Stimulated activated CD4-positive, alpha-beta T cell treated with anti-CD3 and anti-CD28 coated beads, TNF-alpha, amount 100 ng/mL, for 1 hour (primary cell): ENCODE data around the gene ZSWIM1.

Source experiments
- DNase-seq, 3 donors: peaks; one replicate each; pipeline ENCODE4 v3.0.0-alpha.2; 2020; ENCODE audit warnings: low read depth in 3 of 3, low spot score in 1 of 3

Gene ZSWIM1

DNA sequence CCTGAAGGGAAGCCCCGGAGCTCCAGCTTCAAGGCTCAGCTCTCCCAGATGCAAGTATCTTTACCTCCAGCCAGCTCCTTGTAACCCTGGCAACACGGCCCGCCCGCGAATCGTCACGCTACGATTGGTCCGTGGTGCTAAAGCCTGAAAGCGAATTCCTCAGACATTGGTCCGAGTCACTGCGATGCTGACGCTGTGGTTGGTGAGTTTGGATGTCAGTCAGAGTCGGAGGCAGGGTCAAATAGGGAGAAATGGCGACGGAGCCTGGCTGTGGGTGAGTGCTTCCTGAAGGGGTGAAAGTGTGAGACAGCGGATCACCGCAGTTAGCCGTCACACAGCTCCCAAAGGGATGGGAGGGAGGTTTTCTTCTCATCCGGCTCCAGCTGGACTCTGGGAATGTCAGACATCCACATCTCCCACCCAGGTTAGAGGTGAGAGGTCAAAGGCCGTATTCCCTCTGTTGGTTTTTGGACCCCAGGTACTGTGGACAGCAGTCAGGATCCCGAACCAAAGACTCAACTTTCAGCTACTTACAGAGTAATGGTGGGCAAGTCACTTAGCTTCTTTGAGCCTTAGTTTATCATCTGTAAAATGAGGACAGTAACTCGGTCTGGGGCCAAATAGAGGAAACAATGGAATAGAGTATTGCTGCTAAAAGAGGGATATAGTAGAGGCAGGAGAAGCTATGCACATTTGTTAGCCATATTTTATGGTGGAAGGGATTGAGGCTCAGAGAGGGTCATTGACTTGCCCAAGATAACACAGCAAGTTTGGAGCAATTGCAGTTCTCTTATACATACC lies at the start of gene ZSWIM1:
TSS of gene ZSWIM1 (plus strand) at position 240 of the 801 bp plus-strand sequence. CDS start 1,366 bp downstream, outside the sequence.
- DNase-seq: peak; percentile 96 to 97 (median 96)

DNA sequence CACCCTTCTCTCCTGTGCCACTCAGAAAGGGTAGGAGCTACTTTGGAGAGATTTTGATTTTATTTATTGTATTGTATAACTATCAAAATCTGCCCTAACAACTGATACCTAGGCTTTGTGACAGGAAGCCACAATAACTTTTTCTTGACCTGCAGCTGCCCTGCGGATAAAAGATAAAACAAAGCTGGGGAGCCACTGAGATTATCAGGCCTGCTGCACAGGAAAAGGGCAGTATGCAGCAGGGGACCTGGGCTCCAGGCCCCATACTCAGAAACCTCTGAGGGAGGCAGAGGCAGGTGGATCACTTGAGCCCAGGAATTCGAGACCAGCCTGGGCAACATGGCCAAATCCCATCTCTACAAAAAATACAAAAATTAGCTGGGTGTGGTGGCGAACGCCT lies 48.4 kb upstream of the ZSWIM1 start:
- DNase-seq: no peak

DNA sequence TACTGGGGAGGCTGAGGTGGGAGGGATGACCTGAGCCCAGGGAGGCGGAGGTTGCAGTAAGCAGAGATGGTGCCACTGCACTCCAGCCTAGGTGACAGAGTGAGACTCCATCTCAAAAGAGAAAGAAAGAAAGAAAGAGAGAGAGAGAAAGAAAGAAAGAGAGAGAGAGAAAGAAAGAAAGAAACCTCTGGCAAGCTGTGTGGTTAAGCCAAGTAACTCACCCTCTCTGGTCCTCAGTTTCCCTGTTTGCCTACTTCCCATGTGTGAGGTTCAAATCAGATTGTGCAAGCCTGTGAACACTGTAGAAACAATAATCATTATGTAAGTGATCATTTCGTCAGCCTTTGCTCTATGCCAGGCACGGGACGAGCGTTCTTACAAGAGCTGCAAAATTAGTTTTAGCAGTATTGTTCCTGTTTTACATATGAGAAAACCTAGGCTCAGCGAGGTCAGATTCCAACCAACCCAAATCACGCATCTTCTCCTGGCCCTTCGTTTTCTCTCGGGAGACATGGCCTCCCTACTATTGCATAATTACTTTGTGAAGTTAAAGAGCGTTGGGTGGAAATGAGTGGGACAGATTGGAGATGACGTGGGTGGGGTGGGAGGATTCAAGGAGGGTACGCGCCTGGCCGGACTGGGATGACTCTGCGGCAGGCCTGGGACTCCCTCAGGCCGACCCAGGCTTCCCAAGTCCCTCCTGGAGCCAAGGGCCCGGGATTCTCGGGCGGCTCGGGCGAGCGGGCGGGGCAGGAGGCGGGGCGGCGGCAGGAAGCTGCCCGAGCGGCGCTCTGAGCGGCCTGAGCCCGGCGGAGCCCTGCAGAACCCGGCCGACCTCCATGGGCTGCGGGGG lies 47.8 kb upstream of the ZSWIM1 start, which contains the start of gene SNX21:
TSS of gene SNX21 (plus strand) at position 770 of the 853 bp plus-strand sequence. CDS start 121 bp downstream, outside the sequence.
- DNase-seq: no peak

DNA sequence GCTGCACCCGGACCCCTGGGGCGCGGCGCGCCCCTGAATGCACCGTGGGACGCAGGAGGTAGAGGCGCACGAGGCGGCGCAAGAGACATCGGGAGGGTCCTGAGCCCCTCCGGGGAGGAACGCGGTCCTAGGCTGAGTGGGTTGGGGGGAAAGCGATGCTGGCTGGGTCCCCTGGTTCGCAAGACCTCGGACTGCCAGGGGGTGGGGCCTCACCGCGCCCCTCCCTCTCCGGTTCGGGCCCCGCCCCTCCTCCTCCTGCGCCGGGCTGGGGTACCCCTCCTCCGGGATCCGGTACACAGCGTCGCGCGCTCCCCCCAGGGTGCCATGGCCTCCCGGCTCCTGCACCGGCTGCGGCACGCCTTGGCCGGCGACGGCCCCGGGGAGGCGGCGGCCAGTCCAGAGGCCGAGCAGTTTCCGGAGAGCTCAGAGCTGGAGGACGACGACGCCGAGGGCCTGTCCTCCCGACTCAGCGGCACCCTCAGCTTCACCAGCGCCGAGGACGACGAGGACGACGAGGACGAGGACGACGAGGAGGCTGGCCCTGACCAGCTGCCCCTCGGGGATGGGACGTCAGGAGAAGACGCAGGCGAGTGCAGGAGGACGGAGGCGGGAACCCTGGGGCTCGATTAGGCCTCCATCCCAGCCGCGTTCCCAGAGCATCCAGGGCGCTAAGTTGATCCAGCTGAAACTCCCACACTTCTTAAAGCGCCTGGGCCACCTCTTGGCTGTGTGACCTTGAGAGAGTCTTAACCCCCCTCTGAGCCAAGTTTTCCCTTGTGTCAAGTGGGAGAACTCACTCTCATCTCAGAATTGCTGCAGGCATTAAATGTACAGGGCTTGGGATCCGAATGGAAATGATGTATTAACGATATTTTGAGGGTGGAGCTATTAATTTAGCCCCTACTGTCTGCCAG lies 46.9 kb upstream of the ZSWIM1 start:
- DNase-seq: peak in 1 of 3 donors; percentile 39

DNA sequence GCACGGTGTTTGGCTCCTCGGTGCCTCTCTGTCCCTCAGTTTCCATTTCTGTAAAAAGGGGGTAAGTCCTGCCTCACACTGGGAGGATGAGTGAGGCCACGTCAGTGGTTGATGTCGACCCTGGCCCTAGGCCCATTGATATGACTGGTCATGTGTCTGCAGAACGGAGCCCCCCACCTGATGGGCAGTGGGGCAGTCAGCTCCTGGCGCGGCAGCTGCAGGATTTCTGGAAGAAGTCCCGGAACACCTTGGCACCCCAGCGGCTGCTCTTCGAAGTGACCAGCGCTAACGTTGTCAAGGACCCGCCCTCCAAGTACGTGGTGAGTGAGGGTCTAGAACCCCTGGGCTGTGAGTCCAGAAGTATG lies 46.2 kb upstream of the ZSWIM1 start:
- DNase-seq: no peak

DNA sequence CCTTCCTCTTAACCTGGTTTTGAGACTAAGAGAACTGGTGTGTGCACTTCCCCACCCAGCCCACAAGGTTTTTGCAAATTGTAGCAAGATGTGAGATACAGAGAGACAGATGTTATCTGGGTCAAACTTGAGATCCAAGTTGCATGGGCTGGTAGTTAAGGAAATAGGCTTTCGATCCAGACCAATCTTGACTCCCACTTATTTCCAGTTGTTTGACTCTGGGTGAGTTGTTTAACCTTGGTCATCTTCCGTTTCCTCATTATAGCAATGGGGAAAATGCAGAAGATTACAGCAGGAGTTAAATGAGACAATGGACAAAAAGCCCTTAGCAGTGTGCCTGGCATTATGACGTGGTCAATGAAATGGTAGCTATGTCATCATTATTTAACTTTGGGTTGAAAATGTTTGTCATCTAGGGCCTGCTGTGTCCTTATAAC lies 45.7 kb upstream of the ZSWIM1 start:
- DNase-seq: no peak

DNA sequence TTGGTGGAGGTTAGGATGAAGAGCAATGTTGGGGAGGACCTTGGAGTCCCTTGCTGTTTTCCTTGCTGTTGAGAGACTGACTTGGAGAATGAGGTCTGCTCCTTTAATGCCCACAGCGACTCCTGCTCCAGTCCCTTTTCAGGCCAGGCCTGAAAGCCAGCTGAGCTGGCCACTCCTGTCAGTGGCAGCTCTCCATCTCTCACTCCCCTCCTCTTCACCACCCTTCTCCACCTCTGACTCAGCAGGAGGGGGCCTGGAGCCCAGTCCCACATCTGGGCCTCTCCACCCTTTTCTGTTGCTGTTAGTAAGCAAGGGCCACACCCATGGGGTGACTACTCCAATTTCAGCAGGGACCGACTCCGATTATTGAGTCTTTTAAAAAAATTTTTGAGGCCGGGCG lies 45.2 kb upstream of the ZSWIM1 start:
- DNase-seq: no peak

DNA sequence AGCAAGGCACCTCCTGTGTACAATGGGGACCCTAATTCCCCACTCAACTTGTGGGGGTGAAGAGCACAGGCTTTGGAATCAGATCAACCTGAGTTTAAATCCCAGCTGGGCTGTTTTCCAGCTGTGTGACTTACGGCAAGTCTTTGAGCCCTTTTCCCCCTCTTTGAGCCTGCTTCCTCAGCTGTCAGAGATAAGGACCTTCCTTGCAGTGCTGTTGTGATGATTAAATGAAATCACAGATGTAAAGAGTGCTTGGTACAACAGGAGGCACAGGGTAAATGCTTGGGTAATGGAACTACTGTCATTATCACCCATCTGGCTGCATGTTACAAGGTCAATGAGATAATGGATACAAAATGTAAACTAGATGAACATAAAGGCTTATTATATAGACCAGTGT lies 44.2 kb upstream of the ZSWIM1 start:
- no peak for DNase-seq

DNA sequence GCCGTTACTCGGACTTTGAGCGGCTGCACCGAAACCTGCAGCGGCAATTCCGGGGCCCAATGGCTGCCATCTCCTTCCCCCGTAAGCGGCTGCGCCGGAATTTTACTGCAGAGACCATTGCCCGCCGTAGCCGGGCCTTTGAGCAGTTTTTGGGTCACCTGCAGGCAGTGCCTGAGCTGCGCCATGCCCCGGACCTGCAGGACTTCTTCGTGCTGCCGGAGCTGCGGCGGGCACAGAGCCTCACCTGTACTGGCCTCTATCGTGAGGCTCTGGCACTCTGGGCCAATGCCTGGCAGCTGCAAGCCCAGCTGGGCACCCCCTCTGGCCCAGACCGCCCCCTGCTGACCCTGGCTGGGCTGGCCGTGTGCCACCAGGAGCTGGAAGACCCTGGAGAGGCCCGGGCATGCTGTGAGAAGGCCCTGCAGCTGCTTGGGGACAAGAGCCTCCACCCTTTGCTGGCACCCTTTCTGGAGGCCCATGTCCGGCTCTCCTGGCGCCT lies 40.3 kb upstream of the ZSWIM1 start:
- no peak for DNase-seq

DNA sequence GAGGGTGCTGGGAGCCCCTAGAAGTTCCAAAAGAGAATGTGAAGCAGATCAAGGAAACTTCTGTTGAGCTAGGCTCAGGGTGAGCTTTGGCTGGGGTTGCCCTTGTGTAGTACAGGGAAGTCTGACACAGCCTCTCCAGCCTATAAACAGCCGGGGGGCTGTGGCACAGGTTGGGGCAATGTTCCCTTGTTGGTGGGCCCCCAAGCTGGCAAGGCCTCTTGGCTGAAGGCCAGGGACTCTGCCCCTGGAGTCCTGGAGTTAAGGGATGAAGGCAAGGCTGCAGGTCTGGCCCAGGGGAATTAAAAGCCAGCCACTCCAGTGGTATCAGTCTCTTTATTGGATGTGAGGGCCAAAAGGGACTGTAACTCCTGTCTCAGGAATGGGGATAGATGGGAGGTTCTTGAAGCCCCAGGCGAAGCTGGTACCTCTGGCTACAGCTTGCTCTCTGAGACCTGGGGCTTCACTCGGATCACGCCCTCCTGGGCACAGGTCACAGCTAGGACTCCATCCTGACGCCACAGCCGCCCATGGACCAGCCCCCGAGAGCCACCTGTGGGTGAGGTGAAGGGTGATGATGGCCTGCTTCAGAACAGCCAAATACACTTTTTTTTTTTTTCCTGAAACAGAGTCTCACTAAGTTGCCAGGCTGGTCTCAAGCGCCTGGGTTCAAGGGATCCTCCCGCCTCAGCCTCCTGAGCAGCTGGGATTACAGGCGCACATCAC lies 39.5 kb upstream of the ZSWIM1 start:
- DNase-seq: no peak

DNA sequence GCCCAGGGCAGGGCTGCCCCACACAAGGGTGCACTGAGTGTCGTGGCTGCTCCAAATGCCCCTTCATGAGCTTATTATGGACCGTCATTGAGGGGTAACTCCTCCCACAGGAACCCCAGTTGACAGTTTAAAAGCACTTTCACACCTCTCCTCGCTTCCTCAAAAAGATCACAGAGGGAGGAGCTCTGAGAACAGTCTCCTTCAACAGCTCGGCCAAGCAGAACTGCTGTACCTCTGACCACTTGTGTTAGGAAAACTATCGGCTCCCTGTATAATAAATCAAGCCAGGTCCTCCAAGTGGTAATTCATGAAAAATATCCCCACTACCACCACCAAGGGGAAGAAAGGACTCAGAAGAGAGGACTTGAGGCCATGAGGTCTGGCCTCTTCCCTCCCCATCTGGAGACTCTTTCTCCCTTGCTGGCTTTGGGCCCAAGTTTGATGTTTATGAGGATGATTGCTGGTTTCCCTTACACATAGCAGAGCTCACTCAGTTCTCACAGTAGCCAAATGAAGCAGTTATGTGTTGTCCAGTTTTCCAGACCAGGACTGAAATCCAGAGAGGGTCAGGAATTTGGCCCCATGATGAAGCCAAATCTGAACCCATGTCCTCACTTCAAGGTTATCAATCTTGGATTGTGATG lies 38.7 kb upstream of the ZSWIM1 start:
- DNase-seq: no peak

DNA sequence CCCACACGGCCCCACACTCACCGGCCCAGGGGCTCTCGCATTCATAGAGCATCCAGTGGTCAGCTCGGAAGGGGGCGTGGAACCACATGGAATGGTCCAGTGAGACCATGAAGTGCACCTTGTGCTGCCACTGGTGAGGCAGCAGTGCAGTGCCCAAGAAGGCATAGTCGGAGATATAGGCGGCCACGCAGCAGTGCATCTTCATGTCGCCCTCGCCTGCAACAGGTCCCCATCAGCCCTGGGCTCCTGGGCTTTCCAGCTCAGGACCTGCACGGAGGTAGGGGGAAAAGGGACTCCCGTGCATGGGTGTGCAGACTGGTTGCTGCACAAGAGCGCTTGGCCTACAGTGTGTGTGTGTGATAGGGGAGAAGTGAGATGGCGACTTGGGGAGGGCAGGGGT lies 37.5 kb upstream of the ZSWIM1 start:
- DNase-seq: no peak

DNA sequence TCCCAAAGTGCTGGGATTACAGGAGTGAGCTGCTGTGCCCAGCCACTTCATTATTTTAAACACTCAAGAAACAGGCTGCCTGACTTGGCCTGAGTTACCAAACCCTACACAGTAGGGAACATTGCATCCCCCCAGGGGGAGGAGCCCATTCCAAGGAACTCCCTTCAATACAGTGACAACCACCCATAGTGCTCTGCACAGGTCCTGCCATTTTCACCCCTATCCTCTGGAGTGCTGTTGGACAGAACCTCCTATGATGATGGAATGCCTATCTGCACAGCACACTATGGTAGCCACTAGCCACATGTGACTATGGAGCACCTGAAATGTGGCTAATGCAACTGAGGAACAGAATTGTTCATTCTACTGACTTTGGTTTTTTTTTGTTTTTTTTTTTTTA lies 35.6 kb upstream of the ZSWIM1 start:
- no peak for DNase-seq

DNA sequence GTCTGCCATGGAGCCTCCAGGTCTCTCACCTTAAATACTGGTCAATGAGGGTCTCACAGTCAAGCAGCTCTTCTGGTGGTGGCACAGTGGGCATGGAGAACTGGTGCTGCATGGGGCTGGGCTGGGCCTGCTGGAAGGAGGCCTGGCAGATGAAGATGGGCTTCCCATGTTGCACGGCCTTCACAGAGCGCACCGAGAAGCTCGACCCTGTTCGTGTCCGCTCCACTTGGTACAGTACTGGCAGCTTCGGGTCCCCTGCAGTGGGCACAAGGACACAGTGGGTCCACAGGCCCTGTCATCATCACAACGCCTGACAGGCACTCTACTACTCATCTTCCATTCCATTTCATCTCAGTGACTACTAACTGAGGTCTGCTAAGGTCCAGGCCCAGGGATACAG lies 32.6 kb upstream of the ZSWIM1 start:
- DNase-seq: no peak

DNA sequence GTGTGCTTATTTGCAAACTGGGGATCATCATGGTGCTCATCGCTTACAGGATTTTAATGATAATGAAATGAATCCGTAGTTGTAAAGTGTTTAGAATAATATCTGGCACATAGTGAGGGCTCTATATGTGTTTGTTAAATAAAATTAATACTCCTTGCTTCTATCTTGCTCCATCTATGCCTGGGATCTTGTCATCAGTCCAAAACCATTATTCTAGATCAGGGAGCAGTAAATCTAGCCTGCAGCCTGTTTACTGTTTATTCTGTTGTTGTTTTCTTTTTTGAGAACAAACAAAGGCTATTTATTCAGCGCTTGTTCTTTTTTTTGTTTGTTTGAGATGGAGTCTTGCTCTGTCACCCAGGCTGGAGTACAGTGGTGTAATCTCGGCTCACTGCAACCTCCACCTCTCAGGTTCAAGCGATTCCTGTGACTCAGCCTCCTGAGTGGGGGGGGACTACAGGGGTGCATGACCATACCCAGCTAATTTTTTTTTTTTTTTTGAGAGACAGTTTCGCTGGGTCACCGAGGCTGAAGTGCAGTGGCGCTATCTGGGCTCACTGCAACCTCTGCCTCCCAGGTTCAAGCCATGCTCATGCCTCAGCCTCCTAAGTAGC lies 32.0 kb upstream of the ZSWIM1 start:
- no peak for DNase-seq

DNA sequence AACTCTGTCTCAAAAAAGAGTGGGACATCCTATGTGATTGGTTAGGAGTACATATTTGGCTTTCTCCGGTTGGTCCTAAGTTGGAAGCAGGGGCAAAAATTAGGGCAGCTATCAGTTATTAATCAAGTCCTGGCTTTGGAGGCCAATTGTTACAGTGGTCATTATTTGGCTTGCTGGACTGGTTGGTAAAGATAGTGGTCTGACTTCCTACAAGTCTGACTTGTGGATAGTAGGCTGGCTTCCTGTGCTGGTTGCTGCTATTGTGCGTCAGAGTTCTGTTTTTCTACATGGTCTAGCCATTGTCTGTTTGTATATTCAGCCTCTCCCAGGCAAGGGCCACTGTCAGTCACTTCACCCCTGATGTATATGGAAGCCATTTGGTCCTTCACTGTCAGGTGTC lies 30.8 kb upstream of the ZSWIM1 start:
- DNase-seq: no peak

DNA sequence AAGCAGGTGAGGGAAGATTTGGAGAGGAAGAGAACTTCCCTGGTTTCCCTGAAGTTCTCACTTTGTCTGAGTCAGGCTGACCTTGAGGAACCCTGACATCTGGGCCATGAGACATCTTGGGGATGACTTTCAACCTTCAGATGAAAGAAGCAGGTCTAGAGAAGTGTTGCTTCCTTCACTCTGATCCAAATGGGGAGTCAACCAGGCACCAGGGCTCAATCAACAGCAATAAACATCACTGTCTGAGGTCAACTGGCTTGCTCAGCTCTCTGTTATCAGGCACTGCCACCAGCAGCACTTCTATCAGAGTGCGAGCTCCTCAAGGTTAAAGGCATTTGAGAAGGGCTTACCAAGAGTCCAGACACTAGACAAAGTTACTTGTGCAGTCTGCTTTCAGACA lies 30.1 kb upstream of the ZSWIM1 start:
- DNase-seq: no peak

DNA sequence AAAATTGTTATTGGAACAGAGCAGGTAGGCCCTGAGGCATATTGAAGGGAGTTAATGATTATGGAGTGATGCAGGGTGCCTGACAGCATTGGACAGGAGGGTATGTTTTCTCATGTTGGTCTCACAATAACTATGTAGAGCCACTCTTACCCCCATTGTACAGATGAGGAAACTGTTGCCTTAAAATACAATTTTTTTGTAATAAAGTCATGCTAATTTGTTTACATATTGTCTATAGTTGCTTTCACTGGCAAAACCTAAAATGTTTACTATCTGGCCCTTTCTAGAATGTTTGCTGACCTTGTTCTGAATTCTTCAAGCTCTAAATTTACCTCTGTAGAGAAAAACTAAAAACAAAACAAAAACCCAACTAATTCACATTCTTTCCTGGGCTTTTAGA lies 29.5 kb upstream of the ZSWIM1 start:
- no peak for DNase-seq

DNA sequence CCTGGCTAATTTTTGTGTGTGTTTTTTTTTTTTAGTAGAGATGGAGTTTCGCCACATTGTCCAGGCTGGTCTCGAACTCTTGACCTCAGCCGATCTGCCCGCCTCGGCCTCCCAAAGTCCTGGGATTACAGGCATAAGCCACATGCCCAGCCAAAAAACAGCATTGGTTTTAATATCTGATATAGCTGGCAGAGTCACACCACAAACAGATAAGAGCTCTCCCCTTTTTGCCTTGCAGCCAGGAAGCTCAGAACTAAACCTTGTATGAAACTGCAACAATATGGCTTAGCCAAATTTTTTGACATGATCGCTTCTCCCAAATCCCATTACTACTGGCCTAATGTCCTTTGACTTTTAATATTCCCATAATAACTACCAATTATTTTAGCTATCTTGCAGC lies 28.7 kb upstream of the ZSWIM1 start:
- no peak for DNase-seq
